Lower leg skin (tissue), 4 donors: Measurements from ENCODE around the gene C1orf105. TPM values are rescaled to one million over a fixed set of nuclear protein-coding genes. Genes with fewer than 3 reads are reported as not detected.
"Not testable (repeated sequence)": the region's sequence is repeated elsewhere in the genome, so short reads cannot be mapped to it uniquely, and the experiment has no call there.

Experiments
- DNase-seq, 2 donors: peaks; one replicate each; pipeline ENCODE4 v3.0.0-alpha.2; 2019; ENCODE audit warnings: low spot score in 2 of 2
- H3K4me3 ChIP-seq: fragments of 200-600 bp; sonication (generic); 2 replicates; pipeline ENCODE4 v1.5.1; 2017; ENCODE audit warnings: mild to moderate bottlenecking, low read depth; ENCODE audit not compliant: poor library complexity, severe bottlenecking
- POLR2A ChIP-seq, 2 donors: fragments of 450-650 bp; IDR thresholded peaks; one replicate each; pipeline ENCODE4 v1.6.1; 2016 to 2017; ENCODE audit warnings: antibody characterized with exemption in 2 of 2, mild to moderate bottlenecking in 1 of 2, moderate library complexity in 1 of 2
- WGBS, 2 donors: methylation state at CpG; one replicate each; pipeline ENCODE4 v1.1.5; 2018; 5-methylcytosine and 5-hydroxymethylcytosine counted together
- intact Hi-C: fragments of 100-400 bp; cut with DNase I; formaldehyde crosslinking; loops from one replicate; pipeline ENCODE4 v1.15.0; 2023; ENCODE audit warnings: low total_unique reads
- total RNA-seq, 4 donors: library from RNA; depleted of rRNA; stranded (reverse); fragments of >200 nt; gene quantifications; one replicate each; pipeline ENCODE4 v1.1.0, GENCODE V29; 2016
- TF ChIP-seq, protein P1 (sequence below), 3 donors: fragments of 450-650 bp; IDR thresholded peaks; one replicate each; pipeline ENCODE4 v1.5.1; 2016; ENCODE audit warnings: antibody characterized with exemption in 3 of 3, mild to moderate bottlenecking in 3 of 3, moderate library complexity in 2 of 3

The C1orf105 gene
- total RNA-seq, 4 donors from 2014 or later = 2.1 to 4.6 (median 3.0) TPM; not detected in 1

DNA sequence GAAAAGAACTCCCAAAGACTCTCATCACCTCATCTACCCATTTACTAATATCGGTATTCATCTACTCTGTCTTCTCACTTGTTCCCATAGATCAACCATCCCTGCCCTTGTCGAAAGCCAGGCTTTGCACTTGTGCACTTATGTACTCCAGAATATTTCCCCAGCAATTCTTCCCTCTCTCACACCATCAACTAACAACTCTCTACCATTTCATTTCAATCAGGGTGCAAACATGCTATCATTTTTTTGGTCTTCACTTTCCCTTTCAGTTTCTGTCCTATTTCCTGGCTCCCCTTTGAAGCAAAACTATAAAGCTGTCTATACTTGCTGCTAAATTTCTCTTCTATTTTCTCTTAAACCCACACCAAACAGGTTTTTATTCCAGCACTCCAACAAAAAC lies 6.7 kb downstream of the C1orf105 start:
- intact Hi-C loops = no loop called here
- TF ChIP-seq, protein P1, sequence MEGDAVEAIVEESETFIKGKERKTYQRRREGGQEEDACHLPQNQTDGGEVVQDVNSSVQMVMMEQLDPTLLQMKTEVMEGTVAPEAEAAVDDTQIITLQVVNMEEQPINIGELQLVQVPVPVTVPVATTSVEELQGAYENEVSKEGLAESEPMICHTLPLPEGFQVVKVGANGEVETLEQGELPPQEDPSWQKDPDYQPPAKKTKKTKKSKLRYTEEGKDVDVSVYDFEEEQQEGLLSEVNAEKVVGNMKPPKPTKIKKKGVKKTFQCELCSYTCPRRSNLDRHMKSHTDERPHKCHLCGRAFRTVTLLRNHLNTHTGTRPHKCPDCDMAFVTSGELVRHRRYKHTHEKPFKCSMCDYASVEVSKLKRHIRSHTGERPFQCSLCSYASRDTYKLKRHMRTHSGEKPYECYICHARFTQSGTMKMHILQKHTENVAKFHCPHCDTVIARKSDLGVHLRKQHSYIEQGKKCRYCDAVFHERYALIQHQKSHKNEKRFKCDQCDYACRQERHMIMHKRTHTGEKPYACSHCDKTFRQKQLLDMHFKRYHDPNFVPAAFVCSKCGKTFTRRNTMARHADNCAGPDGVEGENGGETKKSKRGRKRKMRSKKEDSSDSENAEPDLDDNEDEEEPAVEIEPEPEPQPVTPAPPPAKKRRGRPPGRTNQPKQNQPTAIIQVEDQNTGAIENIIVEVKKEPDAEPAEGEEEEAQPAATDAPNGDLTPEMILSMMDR (IDR thresholded peaks at IDR 0.05) = no peak
- no peak for TF ChIP-seq POLR2A (IDR thresholded peaks at IDR 0.05)
- no peak overlapping the region for H3K4me3 ChIP-seq
- DNase-seq = no peak
- 95 to 96% methylated on average over 2 of the region's 2 CpGs for WGBS, 2 donors

DNA sequence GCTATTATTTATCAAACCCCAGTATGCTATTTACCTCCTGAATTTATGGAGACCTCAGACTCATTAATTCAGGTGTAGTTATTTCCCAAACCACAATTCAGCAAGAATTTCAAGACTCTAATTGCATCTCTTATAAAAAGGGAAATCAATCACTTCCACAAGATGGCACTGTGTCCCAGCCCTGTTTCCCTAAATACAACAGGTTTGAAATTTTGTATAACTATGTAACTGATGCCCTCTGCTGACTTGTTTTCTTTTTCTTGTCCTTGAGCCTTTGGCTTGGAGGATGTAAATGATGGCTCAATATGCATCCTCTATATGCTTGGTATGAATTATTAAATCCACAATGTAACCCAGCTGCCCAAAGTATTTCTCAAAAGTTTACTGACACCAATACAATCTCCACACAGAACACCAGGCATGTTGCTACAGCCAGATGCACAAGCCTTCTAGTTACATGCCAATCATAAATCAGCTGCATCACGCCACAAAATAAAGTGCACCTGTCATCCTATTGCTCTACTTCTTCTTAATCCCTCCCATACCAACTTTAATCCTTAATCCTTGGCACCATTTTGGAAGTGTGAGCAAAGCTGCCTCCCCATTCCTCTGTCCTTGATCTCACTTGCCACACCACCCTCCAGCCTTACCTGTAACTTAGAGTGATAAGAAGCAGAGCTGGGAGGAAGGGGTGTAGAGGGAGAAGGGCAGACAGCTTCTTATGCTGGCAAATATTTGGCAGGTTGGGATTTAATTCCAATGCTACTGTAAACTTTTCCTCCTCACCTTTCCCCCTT lies 9.0 kb downstream of the C1orf105 start:
- no peak overlapping the region for H3K4me3 ChIP-seq
- intact Hi-C loops = no loop called here
- WGBS, 2 donors = 48 to 55% methylated on average over 1 of the region's 1 CpG
- peak in 1 of 2 donors; percentile 46 for DNase-seq
- TF ChIP-seq, protein P1 (IDR thresholded peaks at IDR 0.05) = no peak
- no peak for TF ChIP-seq POLR2A (IDR thresholded peaks at IDR 0.05)

DNA sequence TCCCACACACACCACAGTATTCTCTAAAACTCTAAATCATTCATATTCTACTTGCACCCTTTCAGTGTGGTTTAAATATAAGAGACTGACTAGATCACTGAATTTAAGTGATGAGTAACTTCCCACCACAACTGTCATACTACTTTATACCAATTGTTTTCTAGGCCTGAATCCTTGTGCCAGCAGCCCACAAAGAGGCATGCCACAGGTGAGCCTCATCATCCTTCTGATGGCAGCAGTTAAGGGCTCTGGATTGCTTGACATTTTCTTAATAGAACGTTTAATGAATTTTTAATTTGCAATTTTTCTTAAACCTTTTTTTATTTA lies 9.6 kb downstream of the C1orf105 start:
- no peak for DNase-seq
- intact Hi-C loops = no loop called here
- H3K4me3 ChIP-seq = no peak overlapping the region
- TF ChIP-seq, protein P1 (IDR thresholded peaks at IDR 0.05) = no peak
- no peak for TF ChIP-seq POLR2A (IDR thresholded peaks at IDR 0.05)
- 86% methylated on average over 1 of the region's 1 CpG for WGBS, 2 donors

DNA sequence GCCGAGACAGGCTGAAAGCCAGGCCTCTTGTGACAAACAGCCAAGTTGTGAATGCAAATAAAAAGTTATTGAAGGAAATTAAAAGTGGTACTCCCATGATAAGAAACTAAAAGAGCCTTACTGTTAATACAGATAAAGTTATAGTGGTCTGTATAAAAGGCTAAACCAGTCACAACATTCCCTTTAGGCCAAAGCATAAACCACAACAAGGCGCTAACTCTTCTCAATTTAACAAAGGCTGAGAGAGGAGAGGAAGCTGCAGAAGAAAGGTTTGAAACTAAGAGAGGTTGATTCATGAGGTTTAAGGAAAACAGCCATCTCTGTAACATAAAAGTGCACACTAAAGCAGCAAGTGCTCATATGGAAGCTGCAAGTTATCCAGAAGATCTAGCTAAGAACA lies 10.7 kb downstream of the C1orf105 start:
- no peak for TF ChIP-seq POLR2A (IDR thresholded peaks at IDR 0.05)
- TF ChIP-seq, protein P1 (IDR thresholded peaks at IDR 0.05) = no peak
- 64 to 71% methylated on average over 2 of the region's 2 CpGs for WGBS, 2 donors
- DNase-seq = no peak
- intact Hi-C loops = no loop called here
- H3K4me3 ChIP-seq = no peak overlapping the region

DNA sequence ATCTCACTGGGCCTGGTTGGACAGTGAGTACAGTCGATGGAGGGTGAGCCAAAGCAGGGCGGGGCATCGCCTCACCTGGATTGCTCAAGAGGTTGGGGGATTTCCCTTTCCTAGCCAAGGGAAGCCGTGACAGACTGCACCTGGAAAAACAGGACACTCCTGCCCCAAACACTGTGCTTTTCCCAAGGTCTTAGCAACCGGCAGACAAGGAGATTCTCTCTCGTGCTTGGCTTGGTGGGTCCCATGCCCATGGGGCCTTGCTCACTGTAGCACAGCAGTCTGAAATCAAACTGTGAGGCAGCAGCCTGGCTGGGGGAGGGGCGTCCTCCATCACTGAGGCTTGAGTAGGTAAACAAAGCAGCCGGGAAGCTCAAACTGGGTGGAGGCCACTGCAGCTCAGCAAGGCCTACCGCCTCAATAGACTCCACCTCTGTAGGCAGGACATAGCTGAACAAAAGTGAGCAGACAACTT lies 11.3 kb downstream of the C1orf105 start:
- intact Hi-C loops = no loop called here
- TF ChIP-seq POLR2A (IDR thresholded peaks at IDR 0.05) = no peak
- TF ChIP-seq, protein P1 (IDR thresholded peaks at IDR 0.05) = no peak
- WGBS, 2 donors = 40 to 48% methylated on average over 8 to 9 of the region's 9 CpGs
- H3K4me3 ChIP-seq = no peak overlapping the region
- peak; percentile 65 to 87 for DNase-seq

DNA sequence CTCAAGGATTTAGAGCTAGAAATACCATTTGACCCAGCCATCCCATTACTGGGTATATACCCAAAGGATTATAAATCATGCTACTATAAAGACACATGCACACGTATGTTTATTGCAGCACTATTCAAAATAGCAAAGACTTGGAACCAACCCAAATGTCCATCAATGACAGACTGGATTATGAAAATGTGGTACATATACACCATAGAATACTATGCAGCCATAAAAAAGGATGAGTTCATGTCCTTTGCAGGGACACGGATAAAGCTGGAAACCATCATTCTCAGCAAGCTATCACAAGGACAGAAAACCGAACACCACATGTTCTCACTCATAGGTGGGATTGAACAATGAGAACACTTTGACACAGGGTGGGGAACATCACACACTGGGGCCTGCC lies 16.7 kb downstream of the C1orf105 start:
- WGBS, 2 donors = 93 to 97% methylated on average over 3 of the region's 3 CpGs
- intact Hi-C loops, DNase-seq, H3K4me3 ChIP-seq: not testable (repeated sequence)
